Forelimb muscle (tissue), 1 donor: ENCODE data around the gene ADCY9. TPM values are rescaled to one million over a fixed set of nuclear protein-coding genes. Genes with fewer than 3 reads are reported as not detected.
"Not testable (repeated sequence)": the region's sequence is repeated elsewhere in the genome, so short reads cannot be mapped to it uniquely, and the experiment has no call there.

ENCODE experiments used
- DNase-seq: peaks from one replicate; pipeline ENCODE4 v3.0.0-alpha.2; 2013; ENCODE audit warnings: low read depth
- polyA plus RNA-seq: library from polyadenylated mRNA; unstranded; fragments of 120-200 nt; gene quantifications from one replicate; pipeline ENCODE4 v1.2.1, GENCODE V29; 2013; ENCODE audit not compliant: insufficient read length

The ADCY9 gene
- polyA plus RNA-seq, 1 donor, result 14.3 TPM

GRCh38 chr16:4093495-4094126 lies 22.6 kb downstream of the ADCY9 start:
- DNase-seq, result no peak

GRCh38 chr16:4092547-4093265 lies 23.5 kb downstream of the ADCY9 start:
- no peak for DNase-seq

- no peak for DNase-seq
Observed at GRCh38 chr16:4091240-4092012, 24.8 kb downstream of the ADCY9 start.

- no peak for DNase-seq
Observed at GRCh38 chr16:4090351-4090851, 25.8 kb downstream of the ADCY9 start.

GRCh38 chr16:4089811-4090301 lies 26.4 kb downstream of the ADCY9 start:
- DNase-seq, result no peak

- no peak for DNase-seq
Observed at GRCh38 chr16:4089251-4089810, 26.9 kb downstream of the ADCY9 start.

GRCh38 chr16:4087990-4088577 lies 28.2 kb downstream of the ADCY9 start:
- no peak for DNase-seq

GRCh38 chr16:4087099-4087885 lies 28.9 kb downstream of the ADCY9 start:
- DNase-seq, result no peak

- no peak for DNase-seq
Observed at GRCh38 chr16:4086153-4086552, 30.1 kb downstream of the ADCY9 start.

- DNase-seq, result no peak
Observed at GRCh38 chr16:4085405-4085970, 30.8 kb downstream of the ADCY9 start.

- DNase-seq, result no peak
Observed at GRCh38 chr16:4083347-4083870, 32.8 kb downstream of the ADCY9 start.

GRCh38 chr16:4082474-4083044 lies 33.7 kb downstream of the ADCY9 start:
- no peak for DNase-seq

- no peak for DNase-seq
Observed at GRCh38 chr16:4081521-4082021, 34.7 kb downstream of the ADCY9 start.

- no peak for DNase-seq
Observed at GRCh38 chr16:4081047-4081446, 35.2 kb downstream of the ADCY9 start.

- DNase-seq, result no peak
Observed at GRCh38 chr16:4077174-4077649, 39.0 kb downstream of the ADCY9 start.

- DNase-seq, result no peak
Observed at GRCh38 chr16:4075534-4075933, 40.7 kb downstream of the ADCY9 start.

GRCh38 chr16:4073150-4073549 lies 43.1 kb downstream of the ADCY9 start:
- DNase-seq, result not testable (repeated sequence)

GRCh38 chr16:4071686-4072561 lies 44.3 kb downstream of the ADCY9 start:
- DNase-seq, result no peak
